Osteocyte (in vitro differentiated cells): ENCODE results near the gene SLC26A9. TPM values are rescaled to one million over a fixed set of nuclear protein-coding genes. Genes with fewer than 3 reads are reported as not detected.

Source experiments
- DNase-seq: peaks from one replicate; pipeline ENCODE4 v3.0.0; 2021; ENCODE audit warnings: mixed read lengths; ENCODE audit not compliant: unreplicated experiment; ENCODE audit errors: extremely low spot score
- H3K27ac Mint-ChIP-seq: one replicate; pipeline ENCODE4 v1.8.0; 2021; ENCODE audit warnings: mild to moderate bottlenecking, mixed read lengths; ENCODE audit not compliant: unreplicated experiment
- H3K27me3 Mint-ChIP-seq: one replicate; pipeline ENCODE4 v1.8.0; 2021; ENCODE audit warnings: mixed read lengths; ENCODE audit not compliant: unreplicated experiment
- H3K36me3 Mint-ChIP-seq: one replicate; pipeline ENCODE4 v1.8.0; 2021; ENCODE audit warnings: mixed read lengths; ENCODE audit not compliant: unreplicated experiment
- H3K4me1 Mint-ChIP-seq: one replicate; pipeline ENCODE4 v1.8.0; 2021; ENCODE audit warnings: mixed read lengths; ENCODE audit not compliant: unreplicated experiment
- H3K4me3 Mint-ChIP-seq: one replicate; pipeline ENCODE4 v1.8.0; 2021; ENCODE audit warnings: mild to moderate bottlenecking, moderate library complexity, mixed read lengths; ENCODE audit not compliant: unreplicated experiment
- H3K9me3 Mint-ChIP-seq: one replicate; pipeline ENCODE4 v1.8.0; 2021; ENCODE audit warnings: mixed read lengths; ENCODE audit not compliant: unreplicated experiment
- CTCF ChIP-seq: fragments of 200-600 bp; sonication (generic); IDR thresholded peaks from 2 replicates; pipeline ENCODE4 v1.5.0; 2021; ENCODE audit warnings: antibody characterized with exemption, mild to moderate bottlenecking, moderate library complexity
- total RNA-seq: library from RNA; stranded (reverse); gene quantifications from 2 replicates; pipeline ENCODE4 v1.2.1, GENCODE V29; 2021

SLC26A9 gene
- total RNA-seq, 1 donor from 2014 or later, result not detected

GRCh38 chr1:205922806-205923205 is 20.4 kb downstream of the SLC26A9 start:
- H3K27me3 Mint-ChIP-seq, result peaks cover 2% of the 10 kb centered on the region
- H3K4me1 Mint-ChIP-seq, result peaks cover 3% of the 10 kb centered on the region
- H3K9me3 Mint-ChIP-seq, result no peaks in the 10 kb centered on the region
- no peak overlapping the region for H3K27ac Mint-ChIP-seq
- H3K36me3 Mint-ChIP-seq, result no peaks in the 10 kb centered on the region
- no peak for TF ChIP-seq CTCF
- no peak overlapping the region for H3K4me3 Mint-ChIP-seq
- DNase-seq, result no peak

- H3K9me3 Mint-ChIP-seq, result no peaks in the 10 kb centered on the region
- H3K4me1 Mint-ChIP-seq, result peaks cover 3% of the 10 kb centered on the region
- H3K27me3 Mint-ChIP-seq, result peaks cover 2% of the 10 kb centered on the region
- no peak overlapping the region for H3K27ac Mint-ChIP-seq
- TF ChIP-seq CTCF, result no peak
- no peak overlapping the region for H3K4me3 Mint-ChIP-seq
- no peak for DNase-seq
- H3K36me3 Mint-ChIP-seq, result no peaks in the 10 kb centered on the region
These were observed 20.9 kb downstream of the SLC26A9 start for GRCh38 chr1:205922314-205922713.

GRCh38 chr1:205921570-205921909 is 21.7 kb downstream of the SLC26A9 start:
- H3K27ac Mint-ChIP-seq, result no peak overlapping the region
- DNase-seq, result no peak
- H3K27me3 Mint-ChIP-seq, result peaks cover 2% of the 10 kb centered on the region
- peaks cover 3% of the 10 kb centered on the region for H3K4me1 Mint-ChIP-seq
- H3K4me3 Mint-ChIP-seq, result no peak overlapping the region
- no peak for TF ChIP-seq CTCF
- no peaks in the 10 kb centered on the region for H3K36me3 Mint-ChIP-seq
- H3K9me3 Mint-ChIP-seq, result no peaks in the 10 kb centered on the region

- no peak overlapping the region for H3K27ac Mint-ChIP-seq
- peaks cover 2% of the 10 kb centered on the region for H3K27me3 Mint-ChIP-seq
These were observed 22.2 kb downstream of the SLC26A9 start for GRCh38 chr1:205920861-205921569.

GRCh38 chr1:205920159-205920558 is 23.1 kb downstream of the SLC26A9 start:
- H3K27me3 Mint-ChIP-seq, result peaks cover 2% of the 10 kb centered on the region
- no peak for TF ChIP-seq CTCF
- H3K9me3 Mint-ChIP-seq, result no peaks in the 10 kb centered on the region
- H3K4me3 Mint-ChIP-seq, result no peak overlapping the region
- no peaks in the 10 kb centered on the region for H3K36me3 Mint-ChIP-seq
- no peak overlapping the region for H3K27ac Mint-ChIP-seq
- peaks cover 3% of the 10 kb centered on the region for H3K4me1 Mint-ChIP-seq
- DNase-seq, result no peak

More at GRCh38 chr1:205920861-205921569, 22.2 kb downstream of the SLC26A9 start:
- DNase-seq, result no peak
- H3K36me3 Mint-ChIP-seq, result no peaks in the 10 kb centered on the region
- no peaks in the 10 kb centered on the region for H3K9me3 Mint-ChIP-seq
- H3K4me1 Mint-ChIP-seq, result peaks cover 3% of the 10 kb centered on the region
- no peak for TF ChIP-seq CTCF
- no peak overlapping the region for H3K4me3 Mint-ChIP-seq
